Putamen (tissue), 1 donor: ENCODE data around the gene PLXNB1.

Source experiments
- DNase-seq: peaks from one replicate; pipeline ENCODE4 v3.0.0-alpha.2; 2016; ENCODE audit warnings: low spot score

Gene PLXNB1

DNA sequence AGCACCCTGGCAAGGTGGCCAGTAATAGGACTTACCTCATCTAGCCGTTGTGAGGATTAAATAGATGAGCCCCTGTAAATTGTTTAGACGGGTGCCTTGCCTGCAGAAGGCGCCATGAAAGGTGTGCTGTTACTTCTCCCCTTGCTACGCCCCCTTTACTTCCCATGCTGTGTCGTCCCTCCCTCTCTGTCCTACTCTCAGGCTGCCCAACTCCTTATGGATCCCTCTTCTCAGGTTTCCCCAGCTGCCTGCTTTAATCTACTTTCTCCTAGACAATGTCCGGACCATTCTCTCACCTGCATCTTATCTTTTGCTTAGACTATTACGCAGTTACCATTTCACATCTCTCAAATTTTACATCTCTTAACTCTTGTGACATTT lies 59.6 kb downstream of the PLXNB1 start:
- no peak for DNase-seq

DNA sequence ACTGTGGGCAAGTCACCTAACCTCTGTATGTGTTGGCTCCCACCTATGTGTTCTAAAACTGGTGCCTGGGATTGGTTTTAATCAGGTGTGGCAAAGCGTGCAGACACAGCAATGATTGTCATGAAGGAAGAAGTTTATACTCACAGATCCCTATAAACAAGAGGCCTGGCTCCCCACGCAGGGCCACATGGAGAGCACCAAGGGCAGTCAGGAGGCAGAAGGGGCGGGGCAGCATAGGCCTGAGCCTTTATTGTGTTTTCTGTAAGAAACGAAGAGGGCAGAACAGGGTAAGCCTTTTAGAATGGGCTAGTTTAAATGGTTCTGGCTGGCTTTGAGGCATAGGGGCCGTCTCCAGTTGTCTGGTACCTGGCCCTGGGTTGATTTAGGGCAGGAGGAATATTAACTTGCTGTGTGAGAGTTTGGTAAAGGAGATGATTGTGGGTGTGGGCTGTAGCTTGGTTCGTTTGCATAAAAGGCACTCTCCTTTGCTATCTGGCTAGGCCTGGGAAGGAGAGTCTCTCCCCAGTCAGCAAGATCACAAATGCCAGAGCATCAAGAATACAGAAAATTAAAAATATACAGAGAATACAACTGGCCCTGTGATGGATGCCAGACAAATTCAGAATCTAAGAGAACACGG lies 60.1 kb downstream of the PLXNB1 start:
- DNase-seq = no peak

DNA sequence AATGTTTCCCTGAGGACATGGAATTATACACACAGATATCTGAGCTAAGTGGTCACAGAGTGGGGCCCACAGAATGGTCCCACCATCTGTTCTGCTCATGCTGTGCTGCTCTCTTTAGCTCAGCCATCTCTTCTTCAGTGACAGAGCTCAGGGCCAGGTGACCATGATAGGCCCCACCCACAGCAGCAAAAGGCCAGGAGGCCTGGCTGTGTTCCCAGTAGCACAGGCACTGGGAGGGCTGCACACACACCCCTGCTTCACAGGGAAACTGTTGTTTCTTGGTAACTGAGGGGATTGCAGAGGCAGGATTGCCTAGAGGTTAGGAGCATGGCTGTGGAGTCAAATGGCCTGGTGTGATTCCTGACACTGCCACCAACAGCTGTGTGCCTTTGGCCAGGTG lies 62.7 kb downstream of the PLXNB1 start:
- no peak for DNase-seq

DNA sequence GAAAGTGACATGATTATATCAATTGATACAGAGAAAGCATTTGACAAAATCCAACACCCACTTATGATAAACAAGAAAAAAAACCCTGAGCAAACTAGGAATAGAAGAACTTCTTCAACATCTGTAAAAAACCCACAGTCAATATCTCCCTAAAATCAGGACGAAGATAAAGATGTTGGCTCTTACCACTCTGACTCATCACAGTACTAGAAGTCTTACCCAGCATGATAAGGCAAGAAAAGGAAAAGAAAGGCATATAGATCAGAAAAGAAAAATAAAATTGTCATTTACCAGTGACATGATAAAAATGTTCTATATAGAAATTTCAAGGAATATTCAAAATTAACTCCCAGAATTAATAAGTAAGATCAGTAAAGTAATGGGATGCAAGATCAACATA lies 65.0 kb downstream of the PLXNB1 start:
- DNase-seq = no peak

DNA sequence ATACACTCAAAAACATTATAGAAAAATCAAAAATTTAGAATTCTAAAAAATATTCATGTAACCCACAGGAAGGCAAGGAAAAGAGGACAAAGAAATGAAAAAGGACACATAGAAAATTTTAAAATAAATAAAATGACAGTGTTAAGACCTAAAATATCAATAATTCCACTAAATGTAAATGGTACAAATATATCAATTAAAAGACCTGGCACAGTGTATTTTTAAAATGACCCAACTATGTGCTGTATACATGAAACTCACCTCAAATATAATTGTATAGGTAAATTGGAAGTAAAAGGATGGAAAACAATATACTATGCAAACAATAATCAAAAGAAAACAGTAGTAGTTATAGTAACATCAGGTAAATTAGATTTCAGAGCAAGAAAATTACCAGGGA lies 68.0 kb downstream of the PLXNB1 start:
- DNase-seq = no peak

DNA sequence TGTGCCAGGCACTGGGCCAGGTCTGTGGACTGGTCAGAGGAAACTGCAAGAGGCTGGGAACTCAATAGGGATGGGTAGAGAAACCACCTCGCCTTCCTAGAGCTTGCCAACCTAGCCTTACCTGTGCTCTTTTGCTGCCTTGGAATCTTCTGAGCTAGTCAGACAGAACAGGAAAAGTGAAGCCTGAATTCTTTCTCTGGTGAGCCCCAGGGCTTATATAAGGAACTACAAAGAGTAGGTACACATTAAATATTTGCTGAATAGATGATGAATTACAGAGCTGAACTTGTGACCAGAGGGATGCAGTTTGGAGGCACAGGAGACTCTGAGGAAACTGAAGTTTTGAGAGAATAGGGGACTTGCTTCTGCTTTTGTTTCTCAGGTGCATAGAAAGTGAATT lies 73.5 kb downstream of the PLXNB1 start:
- no peak for DNase-seq

DNA sequence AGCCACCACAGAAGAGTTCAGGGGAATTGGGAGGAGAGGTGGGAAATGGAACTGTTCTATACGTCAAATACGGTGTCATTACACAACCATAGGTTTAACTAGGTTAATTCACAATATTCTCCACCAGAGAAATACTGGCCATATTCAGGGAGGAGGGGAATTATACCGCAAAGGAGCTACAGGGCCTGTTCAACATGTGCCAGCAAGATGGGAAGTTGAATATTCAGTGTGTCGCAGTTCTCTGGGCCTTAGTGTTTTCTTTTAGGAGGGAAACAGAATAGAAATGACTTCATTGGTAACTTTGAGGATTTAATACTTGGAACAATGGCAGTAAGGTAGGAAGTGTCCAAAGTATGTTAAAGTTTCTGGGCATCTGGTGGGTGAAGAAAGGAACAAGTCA lies 75.9 kb downstream of the PLXNB1 start:
- DNase-seq = no peak
